Measurements from ENCODE around the gene ACBD4. TPM values are rescaled to one million over a fixed set of nuclear protein-coding genes. Genes with fewer than 3 reads are reported as not detected.
"Not testable (repeated sequence)": the region's sequence is repeated elsewhere in the genome, so short reads cannot be mapped to it uniquely, and the experiment has no call there.

The ACBD4 gene
- total RNA-seq, 4 donors from 2014 or later, result 25.9 to 41.9 (median 28.2) TPM

GRCh38 chr17:45120558-45120957, 14.9 kb upstream of the ACBD4 start:
- Histone ChIP-seq H3K4me1 (peaks cover 0 to 47% (median 9%) of the 10 kb centered on the region in 4 donors), H3K36me3 (peaks cover 0 to 52% (median 0%) of the 10 kb centered on the region in 3 donors)
- DNase-seq (ENCODE audit: low spot score in 2 of 2), result no peak

GRCh38 chr17:45121055-45121454, 14.4 kb upstream of the ACBD4 start:
- TF ChIP-seq EP300 (IDR thresholded peaks at IDR 0.05), result no peak
- no peak for TF ChIP-seq CTCF (IDR thresholded peaks at IDR 0.05)
- TF ChIP-seq POLR2A (IDR thresholded peaks at IDR 0.05), result no peak
- 58 to 73% methylated on average over 37 to 45 of the region's 45 CpGs for WGBS, 2 donors
- Histone ChIP-seq H3K27me3 (no peaks in the 10 kb centered on the region), H3K4me1 (peaks cover 0 to 48% (median 9%) of the 10 kb centered on the region in 4 donors), H3K9me3 (no peaks in the 10 kb centered on the region), H3K36me3 (peaks cover 0 to 49% (median 0%) of the 10 kb centered on the region in 3 donors), H3K4me3 (no peak overlapping the region), H3K27ac (no peak overlapping the region)
- no peak for DNase-seq (ENCODE audit: low spot score in 2 of 2)

More at GRCh38 chr17:45120558-45120957, 14.9 kb upstream of the ACBD4 start:
- Histone ChIP-seq H3K27me3 (no peaks in the 10 kb centered on the region), H3K9me3 (no peaks in the 10 kb centered on the region), H3K27ac (no peak overlapping the region), H3K4me3 (no peak overlapping the region)
- no peak for TF ChIP-seq POLR2A (IDR thresholded peaks at IDR 0.05)
- TF ChIP-seq CTCF (IDR thresholded peaks at IDR 0.05), result no peak
- no peak for TF ChIP-seq EP300 (IDR thresholded peaks at IDR 0.05)
- WGBS, 2 donors, result 76 to 86% methylated on average over 15 to 22 of the region's 22 CpGs

GRCh38 chr17:45123076-45123770, 12.3 kb upstream of the ACBD4 start:
- H3K4me1 ChIP-seq, result peaks cover 0 to 67% (median 15%) of the 10 kb centered on the region in 4 donors
- no peaks in the 10 kb centered on the region for H3K9me3 ChIP-seq
- 90 to 93% methylated on average over 5 to 6 of the region's 6 CpGs for WGBS, 2 donors
- TF ChIP-seq POLR2A (IDR thresholded peaks at IDR 0.05) (no peak), CTCF (IDR thresholded peaks at IDR 0.05) (no peak), EP300 (IDR thresholded peaks at IDR 0.05) (no peak)
- H3K36me3 ChIP-seq, result peaks cover 0 to 28% (median 0%) of the 10 kb centered on the region in 3 donors
- DNase-seq (ENCODE audit: low spot score in 2 of 2), result no peak
- peak overlapping the region in 3 of 4 donors; percentile 5 to 83 (median 76) for H3K27ac ChIP-seq
- H3K27me3 ChIP-seq, result no peaks in the 10 kb centered on the region
- H3K4me3 ChIP-seq, result no peak overlapping the region

GRCh38 chr17:45123930-45124796, 11.3 kb upstream of the ACBD4 start:
- 75 to 80% methylated on average over 9 to 11 of the region's 15 CpGs for WGBS, 2 donors
- H3K27me3 ChIP-seq, result no peaks in the 10 kb centered on the region
- H3K9me3 ChIP-seq, result no peaks in the 10 kb centered on the region
- H3K4me1 ChIP-seq, result peaks cover 0 to 77% (median 22%) of the 10 kb centered on the region in 4 donors
- H3K36me3 ChIP-seq, result peaks cover 0 to 18% (median 0%) of the 10 kb centered on the region in 3 donors
- peak overlapping the region in 3 of 4 donors; percentile 5 to 83 (median 76) for H3K27ac ChIP-seq
- no peak overlapping the region for H3K4me3 ChIP-seq
- TF ChIP-seq EP300 (IDR thresholded peaks at IDR 0.05) (no peak), CTCF (IDR thresholded peaks at IDR 0.05) (no peak), POLR2A (IDR thresholded peaks at IDR 0.05) (no peak)
- no peak for DNase-seq (ENCODE audit: low spot score in 2 of 2)

- peak overlapping the region in 3 of 4 donors; percentile 5 to 83 (median 76) for H3K27ac ChIP-seq
- not testable (repeated sequence) for H3K27me3 ChIP-seq; DNase-seq (ENCODE audit: low spot score in 2 of 2); H3K9me3 ChIP-seq; H3K4me3 ChIP-seq
- H3K4me1 ChIP-seq, result peaks cover 0 to 82% (median 24%) of the 10 kb centered on the region in 4 donors
- WGBS, 2 donors, result 60 to 62% methylated on average over 5 of the region's 5 CpGs
- H3K36me3 ChIP-seq, result peaks cover 0 to 12% (median 0%) of the 10 kb centered on the region in 3 donors
Observed at GRCh38 chr17:45124797-45125122, 10.7 kb upstream of the ACBD4 start.

Measured in tibial nerve (tissue), 4 donors.